Suprapubic skin (tissue), 4 donors: ENCODE results near the gene GKN2. TPM values are rescaled to one million over a fixed set of nuclear protein-coding genes. Genes with fewer than 3 reads are reported as not detected.

ENCODE experiments used
- DNase-seq, 2 donors: peaks; one replicate each; pipeline ENCODE4 v3.0.0-alpha.2; 2019; ENCODE audit warnings: low spot score in 2 of 2
- H3K27ac ChIP-seq: fragments of 200-600 bp; sonication (generic); one replicate; pipeline ENCODE4 v1.5.1; 2019
- H3K27me3 ChIP-seq: fragments of 200-600 bp; sonication (generic); one replicate; pipeline ENCODE4 v1.5.1; 2019
- H3K36me3 ChIP-seq: fragments of 200-600 bp; sonication (generic); one replicate; pipeline ENCODE4 v1.5.1; 2019
- H3K4me1 ChIP-seq: fragments of 200-600 bp; sonication (generic); one replicate; pipeline ENCODE4 v1.5.1; 2019
- H3K4me3 ChIP-seq: fragments of 200-600 bp; sonication (generic); one replicate; pipeline ENCODE4 v1.5.1; 2019; ENCODE audit warnings: mild to moderate bottlenecking
- H3K9me3 ChIP-seq: fragments of 200-600 bp; sonication (generic); one replicate; pipeline ENCODE4 v1.5.1; 2019
- EP300 ChIP-seq: sonication (generic); formaldehyde crosslinking; IDR thresholded peaks from one replicate; pipeline ENCODE4 v1.6.1; 2017; ENCODE audit warnings: antibody characterized with exemption
- POLR2A ChIP-seq, 2 donors: fragments of 450-650 bp; IDR thresholded peaks; one replicate each; pipeline ENCODE4 v1.6.1; 2017; ENCODE audit warnings: antibody characterized with exemption in 2 of 2, mild to moderate bottlenecking in 2 of 2, moderate library complexity in 2 of 2
- POLR2AphosphoS5 ChIP-seq, 3 donors: sonication (generic); formaldehyde crosslinking; IDR thresholded peaks; one replicate each; pipeline ENCODE4 v1.6.1; 2017; ENCODE audit warnings: antibody characterized with exemption in 3 of 3
- WGBS: methylation state at CpG from one replicate; pipeline ENCODE4 v1.1.5; 2018; 5-methylcytosine and 5-hydroxymethylcytosine counted together
- total RNA-seq, 4 donors: library from RNA; depleted of rRNA; stranded (reverse); fragments of >200 nt; gene quantifications; one replicate each; pipeline ENCODE4 v1.1.0, GENCODE V29; 2016
- TF ChIP-seq, protein P1 (sequence below), 2 donors: fragments of 200-600 bp in 1 of 2; fragments of 450-650 bp in 1 of 2; sonication (generic) in 1 of 2; IDR thresholded peaks; one replicate each; pipeline ENCODE4 v1.5.1; 2016 to 2019; ENCODE audit warnings: antibody characterized with exemption in 2 of 2, mild to moderate bottlenecking in 1 of 2, moderate library complexity in 1 of 2

GKN2 gene
- total RNA-seq, 4 donors from 2014 or later, result not detected

- TF ChIP-seq, protein P1, sequence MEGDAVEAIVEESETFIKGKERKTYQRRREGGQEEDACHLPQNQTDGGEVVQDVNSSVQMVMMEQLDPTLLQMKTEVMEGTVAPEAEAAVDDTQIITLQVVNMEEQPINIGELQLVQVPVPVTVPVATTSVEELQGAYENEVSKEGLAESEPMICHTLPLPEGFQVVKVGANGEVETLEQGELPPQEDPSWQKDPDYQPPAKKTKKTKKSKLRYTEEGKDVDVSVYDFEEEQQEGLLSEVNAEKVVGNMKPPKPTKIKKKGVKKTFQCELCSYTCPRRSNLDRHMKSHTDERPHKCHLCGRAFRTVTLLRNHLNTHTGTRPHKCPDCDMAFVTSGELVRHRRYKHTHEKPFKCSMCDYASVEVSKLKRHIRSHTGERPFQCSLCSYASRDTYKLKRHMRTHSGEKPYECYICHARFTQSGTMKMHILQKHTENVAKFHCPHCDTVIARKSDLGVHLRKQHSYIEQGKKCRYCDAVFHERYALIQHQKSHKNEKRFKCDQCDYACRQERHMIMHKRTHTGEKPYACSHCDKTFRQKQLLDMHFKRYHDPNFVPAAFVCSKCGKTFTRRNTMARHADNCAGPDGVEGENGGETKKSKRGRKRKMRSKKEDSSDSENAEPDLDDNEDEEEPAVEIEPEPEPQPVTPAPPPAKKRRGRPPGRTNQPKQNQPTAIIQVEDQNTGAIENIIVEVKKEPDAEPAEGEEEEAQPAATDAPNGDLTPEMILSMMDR (IDR thresholded peaks at IDR 0.05), result no peak
- TF ChIP-seq EP300, result no peak
- no peak for TF ChIP-seq POLR2AphosphoS5 (IDR thresholded peaks at IDR 0.05)
- no peak for TF ChIP-seq POLR2A (IDR thresholded peaks at IDR 0.05)
- H3K4me1 ChIP-seq, result peaks cover 20% of the 10 kb centered on the region
- WGBS, result 65% methylated on average over 3 of the region's 3 CpGs
- H3K27ac ChIP-seq, result no peak overlapping the region
- H3K36me3 ChIP-seq, result no peaks in the 10 kb centered on the region
- H3K9me3 ChIP-seq, result no peaks in the 10 kb centered on the region
- DNase-seq, result no peak
- no peaks in the 10 kb centered on the region for H3K27me3 ChIP-seq
- no peak overlapping the region for H3K4me3 ChIP-seq
These were observed 18.7 kb downstream of the GKN2 start for GRCh38 chr2:68934021-68934420.

GRCh38 chr2:68932402-68932801 is 20.3 kb downstream of the GKN2 start:
- Histone ChIP-seq H3K27me3 (no peaks in the 10 kb centered on the region), H3K9me3 (no peaks in the 10 kb centered on the region), H3K36me3 (no peaks in the 10 kb centered on the region), H3K27ac (no peak overlapping the region), H3K4me3 (no peak overlapping the region), H3K4me1 (peaks cover 20% of the 10 kb centered on the region)
- 90% methylated on average over 3 of the region's 4 CpGs for WGBS
- TF ChIP-seq POLR2A (IDR thresholded peaks at IDR 0.05) (no peak), POLR2AphosphoS5 (IDR thresholded peaks at IDR 0.05) (no peak), EP300 (no peak)
- TF ChIP-seq, protein P1 (IDR thresholded peaks at IDR 0.05), result no peak
- DNase-seq, result no peak

GRCh38 chr2:68931799-68932198 is 20.9 kb downstream of the GKN2 start:
- Histone ChIP-seq H3K9me3 (no peaks in the 10 kb centered on the region), H3K27ac (no peak overlapping the region), H3K4me3 (no peak overlapping the region), H3K27me3 (no peaks in the 10 kb centered on the region), H3K36me3 (no peaks in the 10 kb centered on the region), H3K4me1 (peaks cover 16% of the 10 kb centered on the region)
- WGBS, result 50% methylated on average over 4 of the region's 4 CpGs
- no peak for DNase-seq
- TF ChIP-seq, protein P1 (IDR thresholded peaks at IDR 0.05), result no peak
- TF ChIP-seq POLR2AphosphoS5 (IDR thresholded peaks at IDR 0.05) (no peak), EP300 (no peak), POLR2A (IDR thresholded peaks at IDR 0.05) (no peak)

DNA sequence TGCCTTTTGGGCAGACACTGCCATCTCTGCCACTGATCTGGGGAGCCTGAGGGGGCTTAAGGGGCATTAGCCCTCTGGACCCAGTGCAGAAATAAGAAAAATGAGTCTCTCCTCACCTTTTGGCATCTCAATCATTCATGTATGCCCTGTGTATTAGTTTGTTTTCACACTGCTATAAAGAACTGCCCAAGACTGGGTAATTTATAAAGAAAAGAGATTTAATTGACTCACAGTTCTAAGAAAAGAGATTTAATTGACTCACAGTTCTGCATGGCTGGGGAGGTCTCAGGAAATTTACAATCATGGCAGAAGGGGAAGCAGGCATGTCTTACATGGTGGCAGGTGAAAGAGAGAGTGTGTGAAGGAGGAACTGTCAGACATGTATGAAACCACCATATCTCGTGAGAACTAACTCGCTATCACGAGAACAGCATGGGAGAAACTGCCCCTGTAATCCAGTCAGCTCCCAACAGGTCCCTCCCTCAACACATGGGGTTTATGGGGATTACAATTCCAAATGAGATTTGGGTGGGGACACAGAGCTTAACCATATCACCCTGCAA is 21.5 kb downstream of the GKN2 start:
- 91% methylated on average over 3 of the region's 3 CpGs for WGBS
- TF ChIP-seq POLR2AphosphoS5 (IDR thresholded peaks at IDR 0.05) (no peak), POLR2A (IDR thresholded peaks at IDR 0.05) (no peak), EP300 (no peak)
- TF ChIP-seq, protein P1 (IDR thresholded peaks at IDR 0.05), result no peak

DNA sequence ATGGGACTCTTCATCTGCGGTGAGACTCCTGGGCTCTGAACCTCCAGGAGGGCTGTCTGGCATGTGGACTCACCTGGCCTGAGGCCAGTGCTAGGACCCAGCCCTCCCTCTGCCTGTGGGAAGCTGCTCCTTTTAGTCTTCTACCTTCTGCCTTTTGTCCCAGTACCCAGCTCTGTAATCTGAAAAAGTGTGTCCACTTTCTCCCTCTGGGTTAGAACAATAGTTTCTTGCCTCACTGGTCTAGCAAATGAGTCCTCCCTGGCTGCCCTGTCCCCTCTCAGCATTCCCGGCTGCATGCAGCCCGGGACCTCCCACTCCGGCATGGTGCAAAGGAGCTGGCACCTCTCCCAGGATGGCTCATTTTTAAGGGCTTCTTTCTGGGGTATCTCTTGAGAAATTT is 25.9 kb downstream of the GKN2 start:
- H3K27me3 ChIP-seq, result no peaks in the 10 kb centered on the region
- H3K36me3 ChIP-seq, result no peaks in the 10 kb centered on the region
- no peak for TF ChIP-seq POLR2A (IDR thresholded peaks at IDR 0.05)
- no peak for TF ChIP-seq EP300
- TF ChIP-seq, protein P1 (IDR thresholded peaks at IDR 0.05), result no peak
- no peak for TF ChIP-seq POLR2AphosphoS5 (IDR thresholded peaks at IDR 0.05)
- H3K4me3 ChIP-seq, result no peak overlapping the region
- no peak overlapping the region for H3K27ac ChIP-seq
- H3K4me1 ChIP-seq, result no peaks in the 10 kb centered on the region
- WGBS, result 73% methylated on average over 4 of the region's 4 CpGs
- DNase-seq, result no peak
- H3K9me3 ChIP-seq, result no peaks in the 10 kb centered on the region

More for the DNA sequence above, 21.5 kb downstream of the GKN2 start:
- Histone ChIP-seq H3K4me1 (peaks cover 10% of the 10 kb centered on the region), H3K9me3 (no peaks in the 10 kb centered on the region), H3K27ac (no peak overlapping the region), H3K27me3 (no peaks in the 10 kb centered on the region), H3K36me3 (no peaks in the 10 kb centered on the region), H3K4me3 (no peak overlapping the region)
- no peak for DNase-seq
